Retinal pigment epithelial cell (primary cell): ENCODE measurements around the gene ELAVL3.

Experiments
- DNase-seq: peaks from one replicate; pipeline ENCODE4 v3.0.0-alpha.2; 2010; ENCODE audit warnings: low read depth
- H3K4me3 ChIP-seq: 2 replicates; pipeline ENCODE4 v1.5.1; 2011; ENCODE audit warnings: mild to moderate bottlenecking, low read length, control low read depth, moderate library complexity
- CTCF ChIP-seq: conservative IDR thresholded peaks from 2 replicates; pipeline ENCODE4 v1.5.1; 2011; ENCODE audit warnings: low read depth, low read length, control low read depth, inconsistent platforms

Gene ELAVL3

GRCh38 chr19:11451327-11451870 is 29.4 kb downstream of the ELAVL3 start:
- H3K4me3 ChIP-seq, result no peak overlapping the region
- no peak for TF ChIP-seq CTCF
- no peak for DNase-seq

- no peak for DNase-seq
- no peak overlapping the region for H3K4me3 ChIP-seq
- no peak for TF ChIP-seq CTCF
Observed at GRCh38 chr19:11450570-11451326, 30.1 kb downstream of the ELAVL3 start.

- no peak for DNase-seq
- H3K4me3 ChIP-seq, result no peak overlapping the region
- TF ChIP-seq CTCF, result no peak
Observed at GRCh38 chr19:11448923-11449554, 31.8 kb downstream of the ELAVL3 start.

- no peak for DNase-seq
- H3K4me3 ChIP-seq, result no peak overlapping the region
- TF ChIP-seq CTCF, result no peak
Observed at GRCh38 chr19:11448410-11448809, 32.4 kb downstream of the ELAVL3 start.

- DNase-seq, result no peak
- no peak overlapping the region for H3K4me3 ChIP-seq
Observed at GRCh38 chr19:11447347-11448262, 33.2 kb downstream of the ELAVL3 start.

More at GRCh38 chr19:11447347-11448262, 33.2 kb downstream of the ELAVL3 start:
- no peak for TF ChIP-seq CTCF
